Measurements from ENCODE around the gene USPL1. TPM values are rescaled to one million over a fixed set of nuclear protein-coding genes. Genes with fewer than 3 reads are reported as not detected.

The USPL1 gene
- total RNA-seq, 2 donors from 2014 or later, result 17.9 to 19.3 TPM

- Histone ChIP-seq H3K27ac (ENCODE audit: low read depth, low read length) (no peak overlapping the region), H3K9me3 (ENCODE audit: control insufficient read depth, low read length) (no peaks in the 10 kb centered on the region), H3K4me1 (ENCODE audit: control insufficient read depth, insufficient read depth, low read length) (peaks cover 8% of the 10 kb centered on the region), H3K36me3 (ENCODE audit: control insufficient read depth, insufficient read depth, low read length) (no peaks in the 10 kb centered on the region), H3K4me3 (ENCODE audit: low read length) (no peak overlapping the region), H3K27me3 (ENCODE audit: control insufficient read depth, insufficient read depth, low read length, poor library complexity, severe bottlenecking) (no peaks in the 10 kb centered on the region), H3K9ac (ENCODE audit: extremely low read depth, low read length, poor library complexity, severe bottlenecking) (no peak overlapping the region)
- Mint-ChIP-seq H3K27me3 (ENCODE audit: insufficient read depth) (peaks cover 4% of the 10 kb centered on the region), H3K4me1 (peaks cover 5% of the 10 kb centered on the region), H3K9me3 (no peaks in the 10 kb centered on the region), H3K27ac (no peak overlapping the region), H3K36me3 (ENCODE audit: low read depth) (no peaks in the 10 kb centered on the region), H3K4me3 (no peak overlapping the region)
- 89 to 93% methylated on average over 3 to 7 of the region's 7 CpGs for WGBS, 2 experiments (ENCODE audit: insufficient coverage in 1 of 2, insufficient read length in 1 of 2)
- peak; percentile 15 for DNase-seq
- TF ChIP-seq CTCF (conservative IDR thresholded peaks at IDR 0.05), result no peak
These were observed 80.3 kb downstream of the USPL1 start for GRCh38 chr13:30697996-30698401.

GRCh38 chr13:30698488-30699005 is 80.8 kb downstream of the USPL1 start:
- Histone ChIP-seq H3K9me3 (ENCODE audit: control insufficient read depth, low read length) (no peaks in the 10 kb centered on the region), H3K27me3 (ENCODE audit: control insufficient read depth, insufficient read depth, low read length, poor library complexity, severe bottlenecking) (no peaks in the 10 kb centered on the region), H3K9ac (ENCODE audit: extremely low read depth, low read length, poor library complexity, severe bottlenecking) (no peak overlapping the region), H3K36me3 (ENCODE audit: control insufficient read depth, insufficient read depth, low read length) (no peaks in the 10 kb centered on the region), H3K4me3 (ENCODE audit: low read length) (no peak overlapping the region), H3K4me1 (ENCODE audit: control insufficient read depth, insufficient read depth, low read length) (peaks cover 8% of the 10 kb centered on the region), H3K27ac (ENCODE audit: low read depth, low read length) (no peak overlapping the region)
- no peaks in the 10 kb centered on the region for H3K36me3 Mint-ChIP-seq (ENCODE audit: low read depth)
- peak; percentile 25 for DNase-seq
- 72 to 80% methylated on average over 8 to 15 of the region's 15 CpGs for WGBS, 2 experiments (ENCODE audit: insufficient coverage in 1 of 2, insufficient read length in 1 of 2)
- no peak for TF ChIP-seq CTCF (conservative IDR thresholded peaks at IDR 0.05)
- H3K27ac Mint-ChIP-seq, result no peak overlapping the region
- H3K4me1 Mint-ChIP-seq, result peaks cover 5% of the 10 kb centered on the region
- no peaks in the 10 kb centered on the region for H3K9me3 Mint-ChIP-seq
- no peak overlapping the region for H3K4me3 Mint-ChIP-seq
- H3K27me3 Mint-ChIP-seq (ENCODE audit: insufficient read depth), result peaks cover 4% of the 10 kb centered on the region

GRCh38 chr13:30700364-30700763 is 82.6 kb downstream of the USPL1 start:
- Mint-ChIP-seq H3K9me3 (no peaks in the 10 kb centered on the region), H3K36me3 (ENCODE audit: low read depth) (no peaks in the 10 kb centered on the region), H3K27me3 (ENCODE audit: insufficient read depth) (peaks cover 4% of the 10 kb centered on the region), H3K4me1 (peaks cover 10% of the 10 kb centered on the region), H3K27ac (no peak overlapping the region), H3K4me3 (no peak overlapping the region)
- TF ChIP-seq CTCF (conservative IDR thresholded peaks at IDR 0.05), result no peak
- Histone ChIP-seq H3K27ac (ENCODE audit: low read depth, low read length) (no peak overlapping the region), H3K27me3 (ENCODE audit: control insufficient read depth, insufficient read depth, low read length, poor library complexity, severe bottlenecking) (no peaks in the 10 kb centered on the region), H3K4me3 (ENCODE audit: low read length) (no peak overlapping the region), H3K9ac (ENCODE audit: extremely low read depth, low read length, poor library complexity, severe bottlenecking) (no peak overlapping the region), H3K36me3 (ENCODE audit: control insufficient read depth, insufficient read depth, low read length) (no peaks in the 10 kb centered on the region), H3K4me1 (ENCODE audit: control insufficient read depth, insufficient read depth, low read length) (peaks cover 8% of the 10 kb centered on the region), H3K9me3 (ENCODE audit: control insufficient read depth, low read length) (no peaks in the 10 kb centered on the region)
- 86 to 88% methylated on average over 2 to 5 of the region's 5 CpGs for WGBS, 2 experiments (ENCODE audit: insufficient coverage in 1 of 2, insufficient read length in 1 of 2)
- DNase-seq, result no peak

Measured in endodermal cell (in vitro differentiated cells).